GM15510 (cell line): Measurements from ENCODE around the gene EFCAB12.

Source experiments
- POLR2A ChIP-seq: IDR thresholded peaks from 3 replicates; pipeline ENCODE4 v1.6.1; 2011; ENCODE audit warnings: borderline replicate concordance; ENCODE audit not compliant: insufficient read length; ENCODE audit errors: extremely low read depth

EFCAB12 gene

DNA sequence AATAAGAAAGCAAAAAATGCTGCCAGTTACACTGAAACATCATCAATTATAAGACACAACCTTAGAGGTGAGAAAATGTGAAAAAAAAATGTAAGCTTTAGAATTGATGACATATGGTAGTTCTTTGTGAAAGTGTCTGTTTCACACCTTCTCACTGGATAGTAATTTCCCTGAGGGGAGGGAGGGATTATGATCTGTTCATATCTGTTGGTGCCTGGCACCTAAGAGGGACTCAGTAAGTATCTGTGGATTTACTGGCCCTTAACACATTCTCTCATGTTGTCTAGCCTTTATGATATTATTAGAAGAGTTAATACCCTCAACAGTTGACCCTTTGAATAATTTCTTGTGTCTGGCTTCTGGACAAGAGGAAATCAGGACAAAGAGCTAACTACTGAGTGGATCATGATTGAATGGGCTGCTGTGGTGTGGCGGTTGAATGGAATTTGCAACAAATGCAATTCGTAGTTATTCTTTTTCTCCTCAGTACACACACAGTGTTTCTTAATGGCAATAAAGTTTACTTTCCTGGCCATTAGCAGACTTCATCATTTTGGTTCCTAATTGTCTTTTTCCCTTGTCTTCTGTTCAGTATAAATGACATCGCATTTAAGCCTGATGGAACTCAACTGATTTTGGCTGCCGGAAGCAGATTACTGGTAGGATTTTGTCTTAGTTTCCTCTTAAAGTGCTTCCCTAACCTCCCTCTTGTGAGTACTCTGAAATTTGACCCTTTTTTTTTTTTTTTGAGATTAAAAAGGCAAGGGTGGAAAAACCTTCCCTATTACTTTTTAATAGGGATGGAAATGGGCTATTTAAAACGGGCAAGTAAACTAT, 21.1 kb upstream of the EFCAB12 start:
- no peak for TF ChIP-seq POLR2A

DNA sequence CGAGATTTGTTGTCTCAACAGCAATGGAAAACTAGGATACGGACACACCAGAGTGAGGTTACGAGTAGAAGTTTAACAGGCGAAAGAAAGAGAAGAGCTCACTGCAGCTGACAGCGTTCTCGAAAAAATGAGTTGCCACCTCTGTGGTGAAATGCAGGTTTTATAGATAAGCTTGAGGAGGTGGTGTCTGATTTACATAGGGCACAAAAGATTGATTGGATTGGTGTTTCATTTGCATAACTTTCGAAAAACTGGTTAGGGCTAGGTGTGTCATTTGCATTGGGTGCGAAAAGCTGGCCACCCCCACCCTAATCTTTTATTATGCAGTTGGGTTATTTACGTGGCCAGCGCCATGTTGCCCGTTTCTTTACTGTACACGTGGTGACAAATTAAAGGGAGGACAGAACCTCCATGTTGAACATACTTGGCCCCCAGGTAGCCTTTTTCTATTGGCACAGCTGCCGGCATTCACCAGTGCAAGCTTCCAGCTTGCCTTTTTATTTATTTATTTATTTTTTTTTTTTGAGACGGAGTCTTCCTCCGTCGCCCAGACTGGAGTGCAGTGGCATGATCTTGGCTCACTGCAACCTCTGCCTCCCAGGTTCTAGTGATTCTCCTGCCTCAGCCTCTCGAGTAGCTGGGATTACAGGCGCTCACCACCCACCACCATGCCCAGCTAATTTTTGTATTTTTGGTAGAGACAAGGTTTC, 19.9 kb upstream of the EFCAB12 start:
- TF ChIP-seq POLR2A: no peak

DNA sequence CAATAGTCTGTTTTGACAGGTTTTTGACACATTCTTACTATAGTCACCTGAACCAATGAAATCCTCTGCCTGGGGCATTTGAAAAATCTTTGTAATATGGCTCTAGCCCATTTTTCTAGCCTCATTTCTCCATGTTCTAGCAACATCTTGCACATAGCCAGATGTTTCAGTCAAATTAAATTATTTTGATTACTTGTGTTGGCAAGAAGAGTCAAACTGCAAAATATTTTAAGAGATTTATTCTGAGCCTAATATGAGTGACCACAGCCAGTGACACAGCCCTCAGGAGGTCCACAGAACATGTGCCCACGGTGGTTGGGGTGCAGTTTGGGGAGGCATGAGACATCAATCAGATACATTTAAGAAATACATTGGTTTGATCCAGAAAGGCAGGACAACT, 18.5 kb upstream of the EFCAB12 start:
- TF ChIP-seq POLR2A: no peak

DNA sequence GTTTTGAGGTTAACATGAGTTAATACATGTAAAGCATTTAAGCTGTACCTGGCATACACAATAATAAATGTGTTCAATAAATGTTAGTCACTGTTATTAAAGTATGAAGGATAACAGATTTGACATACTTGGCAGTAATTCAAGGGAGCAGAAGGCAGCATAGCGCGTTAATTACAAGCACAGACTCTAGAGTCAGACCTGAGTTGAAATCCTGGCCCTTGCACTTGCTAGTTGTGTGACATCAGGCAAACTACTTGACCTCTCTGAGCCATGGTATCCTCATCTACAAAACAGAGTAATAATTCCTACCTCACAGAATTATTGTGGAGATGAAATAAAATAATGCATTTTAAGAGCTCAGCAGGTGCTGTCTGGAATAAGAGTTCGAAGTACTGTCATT, 17.0 kb upstream of the EFCAB12 start:
- no peak for TF ChIP-seq POLR2A

DNA sequence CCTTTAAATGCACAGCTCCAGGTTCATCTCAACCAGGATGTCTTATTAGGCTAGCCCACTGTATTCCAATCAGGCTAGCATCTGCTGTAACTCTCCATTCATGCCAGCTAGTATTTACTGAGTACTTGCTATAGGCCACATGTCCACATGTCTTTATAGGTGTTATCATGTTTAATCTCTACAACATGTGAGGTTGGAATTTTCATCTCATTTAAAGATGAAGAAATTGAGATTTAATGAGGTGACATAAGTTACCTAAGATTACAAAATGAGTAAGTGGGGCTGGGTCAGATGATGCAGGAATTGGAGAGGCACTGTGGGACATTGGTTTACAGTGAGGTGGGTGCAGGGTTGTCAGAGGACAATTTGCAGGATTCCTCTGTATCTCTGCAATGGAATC, 14.5 kb upstream of the EFCAB12 start:
- no peak for TF ChIP-seq POLR2A

DNA sequence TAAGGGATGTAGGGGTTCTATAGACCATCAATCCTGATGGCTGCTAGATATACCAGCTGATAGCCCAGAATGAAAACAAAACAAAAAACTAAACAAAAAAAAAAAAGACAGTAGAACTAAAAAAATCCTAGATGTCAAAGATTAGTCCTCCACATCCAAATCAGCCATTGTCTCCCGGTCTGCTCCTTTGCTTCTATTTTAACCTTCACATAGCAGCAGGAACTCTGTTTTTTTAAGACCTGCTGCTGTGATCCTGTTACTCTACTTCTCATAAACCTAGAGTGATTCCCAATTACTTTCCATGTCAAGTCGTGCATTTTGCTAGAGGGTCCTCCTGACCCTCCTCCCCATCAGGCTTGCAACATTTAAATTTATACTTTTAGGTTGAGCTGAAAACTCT, 14.1 kb upstream of the EFCAB12 start:
- no peak for TF ChIP-seq POLR2A

DNA sequence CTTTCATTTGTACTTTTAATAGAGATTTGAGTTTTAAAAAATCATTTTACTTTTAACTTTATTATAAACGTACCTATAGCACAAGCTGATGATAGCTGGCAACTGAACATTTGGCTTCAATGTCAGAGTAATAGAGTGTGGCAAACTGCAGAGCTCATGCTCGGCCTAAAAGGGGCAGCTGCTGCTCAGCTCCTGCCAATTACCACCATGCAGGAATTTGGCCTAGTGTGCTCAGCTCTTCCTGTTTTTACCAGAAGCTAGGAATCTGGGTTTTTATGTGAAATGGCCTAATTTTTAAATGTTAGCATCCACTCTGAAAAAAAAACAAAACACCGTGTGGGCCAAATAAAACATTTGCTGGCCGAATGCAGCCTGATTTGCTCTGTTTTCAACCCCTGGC, 13.3 kb upstream of the EFCAB12 start:
- no peak for TF ChIP-seq POLR2A

DNA sequence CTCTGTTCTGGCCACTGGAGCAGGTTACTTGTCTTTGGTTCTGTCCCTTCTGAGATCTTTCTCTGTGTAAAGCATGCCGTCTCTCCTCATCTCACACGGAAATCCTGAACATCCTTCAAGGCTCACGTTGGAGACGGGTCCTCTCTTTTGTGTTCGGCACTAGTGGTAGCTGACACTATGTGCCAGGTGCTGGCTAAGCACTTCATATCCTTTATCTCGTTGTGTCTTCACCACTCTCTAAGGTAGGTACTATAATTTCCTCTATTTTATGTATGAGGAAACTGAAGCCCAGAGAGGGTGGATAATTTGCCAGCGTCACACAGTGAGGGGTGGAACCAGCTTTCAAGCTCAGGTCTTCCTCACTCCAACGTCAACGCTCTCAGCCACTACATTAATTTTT, 12.8 kb upstream of the EFCAB12 start:
- TF ChIP-seq POLR2A: no peak

DNA sequence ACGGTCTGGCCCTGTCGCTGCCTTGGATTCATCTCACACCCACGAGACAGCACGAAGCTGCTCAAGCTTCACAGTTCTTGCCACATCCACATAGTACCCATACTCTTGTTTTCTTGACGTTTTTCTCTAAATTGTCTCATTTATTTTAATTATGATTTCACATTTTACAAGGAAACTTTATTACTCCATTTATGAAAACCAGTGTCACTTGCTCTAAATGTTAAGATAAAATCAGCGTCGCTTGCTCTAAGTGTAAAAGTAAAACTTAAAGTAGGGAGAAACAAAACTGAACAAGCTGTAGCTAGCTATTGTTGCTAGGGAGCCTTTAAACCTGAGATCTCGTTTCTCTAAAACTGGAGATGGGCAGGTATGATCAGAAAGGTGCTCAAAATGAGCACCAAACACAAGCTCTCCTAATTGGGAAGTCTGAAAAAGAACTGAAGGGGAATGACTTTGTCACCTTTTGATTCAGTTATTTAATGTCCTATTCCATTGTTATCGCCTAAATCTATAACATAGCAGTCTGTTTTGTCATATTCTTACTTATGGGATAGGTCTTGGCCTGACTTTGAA, 12.3 kb upstream of the EFCAB12 start:
- TF ChIP-seq POLR2A: no peak

DNA sequence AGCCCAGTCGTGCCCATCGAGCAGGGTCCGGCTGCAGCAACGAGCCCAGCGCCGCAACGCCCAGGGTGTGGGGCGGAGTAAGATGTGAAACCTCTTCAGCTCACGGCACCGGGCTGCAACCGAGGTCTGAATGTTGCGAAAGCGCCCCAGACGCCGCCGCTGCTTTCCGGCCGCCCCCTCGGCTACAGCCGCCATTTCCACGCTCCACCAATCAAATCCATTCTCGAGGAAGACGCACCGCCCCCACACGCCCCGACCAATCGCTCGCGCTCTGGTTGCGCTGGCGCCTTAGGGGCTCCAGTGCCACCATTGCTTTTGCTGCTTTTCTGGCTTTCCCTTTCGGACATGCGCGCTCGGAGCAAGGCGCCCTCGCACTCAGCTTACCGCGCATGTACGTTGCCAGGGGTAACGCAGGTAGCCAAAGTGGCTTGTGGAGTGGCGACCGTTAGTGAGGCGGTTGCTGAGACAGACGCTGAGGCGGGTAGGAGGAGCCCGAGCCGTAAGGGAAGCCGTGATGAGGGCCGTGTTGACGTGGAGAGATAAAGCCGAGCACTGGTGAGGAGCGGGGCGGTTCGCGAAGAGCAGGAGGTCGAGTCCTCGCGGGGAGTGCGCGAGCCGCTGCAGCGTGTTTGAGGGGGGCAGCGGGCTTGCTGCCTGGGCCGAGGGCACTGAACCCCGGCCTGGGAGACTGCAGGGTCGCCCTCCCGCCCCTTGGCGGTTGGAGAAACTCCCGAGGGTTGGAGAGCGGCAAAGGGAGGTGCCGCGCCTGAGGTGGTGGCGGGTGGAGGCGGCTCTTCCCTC, 11.6 kb upstream of the EFCAB12 start, which contains the start of the genes IFT122 and MBD4:
Gene IFT122 (plus strand): TSS at position 408 of the 801 bp plus-strand sequence. CDS start 107 bp downstream, at position 515.
Gene MBD4 (minus strand): TSS at position 132 of the 801 bp plus-strand sequence. CDS start 115 bp downstream, at position 17.
- TF ChIP-seq POLR2A: peak; percentile 91

DNA sequence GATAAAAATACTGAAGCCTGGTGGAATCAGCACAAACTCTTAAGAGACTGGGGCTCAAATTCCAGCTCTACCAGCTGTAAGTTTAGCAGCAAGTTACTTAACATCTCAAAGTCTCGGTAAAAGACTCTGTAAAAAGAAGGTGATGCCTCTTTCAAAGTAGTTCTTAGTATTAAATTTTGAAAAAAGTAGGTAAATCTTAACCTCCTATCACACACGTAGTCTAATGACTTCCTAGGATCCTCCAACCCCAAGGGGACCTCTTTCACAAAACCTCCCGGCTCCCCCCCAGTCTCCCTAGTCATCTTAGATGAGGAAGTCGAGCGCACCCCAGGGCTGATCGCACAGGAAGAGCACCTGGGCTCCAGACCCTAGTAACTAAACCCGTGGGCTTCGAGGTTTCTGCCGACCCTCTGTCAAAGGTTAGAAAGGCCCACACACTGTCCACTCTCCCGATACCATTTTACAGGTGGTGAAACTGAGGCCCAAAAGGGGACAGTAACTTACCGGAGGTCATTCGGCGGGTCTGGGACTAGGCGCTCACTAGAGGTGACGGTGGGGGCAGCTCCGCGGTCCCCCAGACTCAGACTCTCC, 10.9 kb upstream of the EFCAB12 start:
- no peak for TF ChIP-seq POLR2A

DNA sequence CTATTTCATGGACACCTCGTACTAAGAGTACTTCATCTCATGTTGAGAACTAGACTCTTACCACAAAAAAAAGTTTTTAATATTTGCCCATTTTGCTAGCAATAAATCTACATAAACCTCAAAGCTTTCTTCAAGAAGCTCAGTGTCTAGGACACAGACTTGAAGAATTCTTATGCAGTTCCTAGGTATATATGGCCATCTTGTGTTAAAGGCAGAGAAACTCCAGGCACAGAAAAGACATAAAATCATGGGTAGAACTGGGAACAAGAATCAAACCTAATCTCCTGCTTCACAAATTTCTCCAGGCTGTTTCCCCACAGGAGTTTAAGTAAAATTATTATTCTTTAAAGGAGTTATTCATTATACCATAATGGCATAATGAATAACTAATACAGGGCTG, 6.9 kb upstream of the EFCAB12 start:
- TF ChIP-seq POLR2A: no peak

DNA sequence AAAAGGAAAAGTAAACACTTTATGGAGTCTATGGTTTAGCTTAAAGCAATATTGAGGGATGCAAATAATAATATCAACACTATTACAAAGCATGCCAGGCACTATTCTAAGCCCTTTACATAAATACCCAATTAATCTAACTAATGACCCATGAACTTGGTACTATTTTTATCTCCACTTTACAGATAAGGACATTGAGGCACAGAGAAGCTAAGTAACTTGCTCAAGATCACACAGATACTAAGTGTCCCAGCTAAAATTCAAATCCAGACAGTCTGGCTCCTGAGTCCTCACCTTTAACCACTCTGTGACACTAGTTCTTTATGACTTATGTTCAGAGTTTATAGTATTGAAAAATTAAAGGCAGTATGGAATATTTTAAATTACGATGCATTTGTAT, 5.7 kb upstream of the EFCAB12 start:
- TF ChIP-seq POLR2A: no peak

DNA sequence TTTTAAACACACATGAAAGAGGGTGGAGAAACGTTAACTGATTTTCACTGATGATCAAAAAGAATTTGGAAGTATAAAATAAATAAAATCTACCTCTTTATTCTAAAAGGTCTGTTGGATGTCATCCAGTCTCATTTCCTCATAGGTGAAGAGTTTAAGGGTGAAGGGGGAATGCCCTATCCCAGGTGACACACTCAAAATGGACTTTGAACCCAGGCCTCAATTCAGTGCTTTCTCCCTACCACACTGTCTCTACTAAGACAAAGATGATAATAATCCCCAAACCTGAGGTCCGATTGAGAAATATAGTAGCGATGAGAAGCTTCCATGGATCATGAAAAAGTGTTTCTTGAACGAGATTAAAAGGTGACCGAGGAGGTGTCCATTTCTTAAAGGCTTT, 5.1 kb upstream of the EFCAB12 start:
- no peak for TF ChIP-seq POLR2A

DNA sequence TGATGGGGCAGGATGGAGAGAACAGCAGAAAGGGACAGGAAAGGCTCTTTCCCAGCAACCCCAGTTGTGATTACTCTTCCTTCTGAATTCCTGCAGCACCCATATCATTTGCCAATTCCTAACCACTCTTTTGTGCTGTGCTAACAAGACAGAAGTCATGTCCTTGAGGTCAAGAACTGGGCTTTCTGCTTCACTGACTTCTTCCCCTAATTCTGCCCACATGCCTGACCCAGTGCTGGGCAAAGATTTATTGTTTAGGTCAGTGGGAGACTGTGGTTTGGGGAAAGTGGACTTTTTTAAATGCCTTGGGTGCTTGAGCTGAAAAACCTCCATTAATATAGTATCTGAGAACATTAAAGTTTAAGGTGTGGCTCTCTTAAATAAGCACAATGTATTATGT, 4.2 kb upstream of the EFCAB12 start:
- no peak for TF ChIP-seq POLR2A

DNA sequence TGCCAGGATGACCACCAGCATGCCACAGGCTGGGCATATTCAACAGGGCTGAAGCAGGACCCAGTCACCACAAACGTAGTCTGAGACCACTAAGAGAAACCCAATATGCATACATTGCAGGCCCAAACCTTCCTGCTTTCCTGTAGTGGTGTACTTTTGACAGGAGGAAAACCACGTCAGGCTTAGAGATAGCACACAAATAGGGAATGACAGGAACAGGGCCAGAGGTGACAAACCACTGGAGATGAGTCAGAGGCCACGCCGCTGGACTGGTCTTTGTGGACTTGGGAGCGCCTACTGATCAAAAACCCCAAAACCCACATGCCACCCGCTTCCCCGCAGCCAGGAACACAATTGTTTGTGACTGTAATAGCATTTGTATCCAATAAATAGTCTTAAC, 3.6 kb upstream of the EFCAB12 start:
- no peak for TF ChIP-seq POLR2A
